ENCODE measurements around the gene AMN1.

AMN1 gene

DNA sequence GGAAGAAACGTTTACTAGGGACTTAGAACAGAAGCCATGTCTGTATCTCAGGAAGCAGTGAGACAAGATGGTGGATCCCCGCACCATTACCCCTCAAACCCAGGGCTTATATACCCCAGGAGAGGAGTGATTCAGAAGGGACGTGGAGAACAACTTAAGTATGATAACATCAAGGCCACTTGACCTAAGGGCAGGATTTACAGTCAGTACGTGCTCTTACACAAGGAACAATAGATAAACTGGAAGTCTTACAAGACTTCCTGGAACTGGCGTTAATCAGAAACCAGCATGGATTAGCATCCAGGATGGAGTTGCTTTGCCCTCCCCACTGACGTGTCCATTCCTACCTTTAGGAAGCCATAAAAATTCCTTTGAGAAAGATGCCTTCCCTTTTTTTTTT lies 77.9 kb downstream of the AMN1 start:
- Histone ChIP-seq H3K9me3 (ENCODE audit: insufficient read depth, low read length) (no peaks in the 10 kb centered on the region), H3K27ac (ENCODE audit: low read length) (no peak overlapping the region), H3K9ac (ENCODE audit: low read length) (no peak overlapping the region), H3K79me2 (ENCODE audit: low read length) (no peaks in the 10 kb centered on the region), H3K27me3 (ENCODE audit: low read depth, low read length) (no peaks in the 10 kb centered on the region), H2AFZ (ENCODE audit: low read depth, low read length) (no peak overlapping the region), H3K4me2 (ENCODE audit: low read length) (no peak overlapping the region), H3K4me1 (ENCODE audit: low read length) (peaks cover 10% of the 10 kb centered on the region), H3K4me3 (ENCODE audit: low read length) (no peak overlapping the region), H4K20me1 (ENCODE audit: insufficient read depth, low read length) (no peaks in the 10 kb centered on the region), H3K36me3 (replicated peaks; ENCODE audit: low read depth, low read length) (no peaks in the 10 kb centered on the region)
- TF ChIP-seq EZH2phosphoT487 (IDR thresholded peaks at IDR 0.05; ENCODE audit: low read depth) = no peak
- TF ChIP-seq, protein P1, sequence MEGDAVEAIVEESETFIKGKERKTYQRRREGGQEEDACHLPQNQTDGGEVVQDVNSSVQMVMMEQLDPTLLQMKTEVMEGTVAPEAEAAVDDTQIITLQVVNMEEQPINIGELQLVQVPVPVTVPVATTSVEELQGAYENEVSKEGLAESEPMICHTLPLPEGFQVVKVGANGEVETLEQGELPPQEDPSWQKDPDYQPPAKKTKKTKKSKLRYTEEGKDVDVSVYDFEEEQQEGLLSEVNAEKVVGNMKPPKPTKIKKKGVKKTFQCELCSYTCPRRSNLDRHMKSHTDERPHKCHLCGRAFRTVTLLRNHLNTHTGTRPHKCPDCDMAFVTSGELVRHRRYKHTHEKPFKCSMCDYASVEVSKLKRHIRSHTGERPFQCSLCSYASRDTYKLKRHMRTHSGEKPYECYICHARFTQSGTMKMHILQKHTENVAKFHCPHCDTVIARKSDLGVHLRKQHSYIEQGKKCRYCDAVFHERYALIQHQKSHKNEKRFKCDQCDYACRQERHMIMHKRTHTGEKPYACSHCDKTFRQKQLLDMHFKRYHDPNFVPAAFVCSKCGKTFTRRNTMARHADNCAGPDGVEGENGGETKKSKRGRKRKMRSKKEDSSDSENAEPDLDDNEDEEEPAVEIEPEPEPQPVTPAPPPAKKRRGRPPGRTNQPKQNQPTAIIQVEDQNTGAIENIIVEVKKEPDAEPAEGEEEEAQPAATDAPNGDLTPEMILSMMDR (IDR thresholded peaks at IDR 0.05; ENCODE audit: low read depth, low read length) = no peak

DNA sequence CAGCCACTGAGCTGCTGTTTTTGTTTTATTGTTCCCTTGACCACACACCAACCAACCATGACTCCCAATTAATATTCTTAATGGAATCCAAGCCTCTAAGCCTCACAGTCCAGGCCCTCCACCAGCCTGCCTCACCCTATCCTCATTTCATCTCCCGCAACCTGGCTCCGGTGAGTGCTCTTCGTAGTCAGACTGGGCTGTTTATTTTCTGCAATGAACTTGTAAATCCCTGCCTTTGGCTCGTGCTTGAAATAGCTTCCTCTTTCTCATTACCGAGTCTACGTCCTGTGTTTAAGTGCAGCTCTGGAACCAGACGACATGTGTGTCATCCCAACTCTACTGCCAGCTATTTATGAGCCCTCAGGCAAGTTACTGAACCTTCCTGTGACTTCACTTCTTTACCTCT lies 81.7 kb downstream of the AMN1 start:
- H3K27ac ChIP-seq (ENCODE audit: low read length) = no peak overlapping the region
- no peaks in the 10 kb centered on the region for H3K27me3 ChIP-seq (ENCODE audit: low read depth, low read length)
- no peaks in the 10 kb centered on the region for H3K9me3 ChIP-seq (ENCODE audit: insufficient read depth, low read length)
- H3K4me2 ChIP-seq (ENCODE audit: low read length) = no peak overlapping the region
- H3K9ac ChIP-seq (ENCODE audit: low read length) = no peak overlapping the region
- TF ChIP-seq EZH2phosphoT487 (IDR thresholded peaks at IDR 0.05; ENCODE audit: low read depth) = no peak
- TF ChIP-seq, protein P1 (IDR thresholded peaks at IDR 0.05; ENCODE audit: low read depth, low read length) = no peak
- H3K36me3 ChIP-seq (replicated peaks; ENCODE audit: low read depth, low read length) = no peaks in the 10 kb centered on the region
- no peak overlapping the region for H2AFZ ChIP-seq (ENCODE audit: low read depth, low read length)
- H3K4me1 ChIP-seq (ENCODE audit: low read length) = no peaks in the 10 kb centered on the region
- H4K20me1 ChIP-seq (ENCODE audit: insufficient read depth, low read length) = no peaks in the 10 kb centered on the region
- no peak overlapping the region for H3K4me3 ChIP-seq (ENCODE audit: low read length)
- H3K79me2 ChIP-seq (ENCODE audit: low read length) = no peaks in the 10 kb centered on the region

DNA sequence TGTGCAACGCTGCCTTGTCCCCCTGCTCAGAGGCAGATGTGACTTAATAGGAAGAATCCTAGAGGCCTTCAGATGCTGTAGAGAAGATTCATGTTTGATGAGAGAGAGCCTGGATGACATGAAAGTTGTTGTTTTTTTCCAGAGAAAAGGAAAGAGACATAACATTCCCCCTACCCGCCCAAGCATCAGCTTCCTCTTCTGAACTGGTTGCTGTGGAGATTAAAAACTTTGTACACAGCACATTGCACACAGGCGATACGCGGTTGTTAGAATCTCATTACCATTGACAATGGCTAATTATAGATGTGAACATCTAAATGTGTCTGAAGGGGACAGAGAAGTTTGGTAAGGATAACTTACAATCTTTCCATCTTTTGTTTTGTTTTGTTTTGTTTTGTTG lies 82.9 kb downstream of the AMN1 start:
- Histone ChIP-seq H3K27ac (ENCODE audit: low read length) (no peak overlapping the region), H3K9ac (ENCODE audit: low read length) (no peak overlapping the region), H3K27me3 (ENCODE audit: low read depth, low read length) (no peaks in the 10 kb centered on the region), H4K20me1 (ENCODE audit: insufficient read depth, low read length) (no peaks in the 10 kb centered on the region), H3K9me3 (ENCODE audit: insufficient read depth, low read length) (no peaks in the 10 kb centered on the region), H3K4me3 (ENCODE audit: low read length) (no peak overlapping the region), H3K36me3 (replicated peaks; ENCODE audit: low read depth, low read length) (no peaks in the 10 kb centered on the region), H2AFZ (ENCODE audit: low read depth, low read length) (no peak overlapping the region), H3K79me2 (ENCODE audit: low read length) (no peaks in the 10 kb centered on the region), H3K4me2 (ENCODE audit: low read length) (no peak overlapping the region), H3K4me1 (ENCODE audit: low read length) (no peaks in the 10 kb centered on the region)
- TF ChIP-seq, protein P1 (IDR thresholded peaks at IDR 0.05; ENCODE audit: low read depth, low read length) = no peak
- no peak for TF ChIP-seq EZH2phosphoT487 (IDR thresholded peaks at IDR 0.05; ENCODE audit: low read depth)

DNA sequence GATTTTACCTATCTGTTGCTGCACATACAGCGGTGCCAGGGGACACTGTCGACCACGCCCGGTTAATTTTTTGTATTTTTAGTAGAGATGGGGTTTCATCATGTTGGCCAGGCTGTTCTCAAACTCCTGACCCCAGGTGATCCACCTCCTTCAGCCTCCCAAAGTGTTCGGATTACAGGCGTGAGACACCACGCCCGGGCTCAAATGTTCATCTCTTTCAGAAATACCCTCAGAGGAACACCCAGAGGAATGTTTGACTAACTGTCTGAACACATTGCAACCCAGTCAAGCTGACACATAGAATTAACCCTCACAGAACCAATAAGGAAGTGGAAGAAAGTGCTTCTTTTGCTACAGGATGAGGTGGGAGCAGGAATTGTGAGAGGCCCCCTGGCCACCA lies 84.3 kb downstream of the AMN1 start:
- H3K79me2 ChIP-seq (ENCODE audit: low read length) = no peaks in the 10 kb centered on the region
- H2AFZ ChIP-seq (ENCODE audit: low read depth, low read length) = no peak overlapping the region

More for the DNA sequence above, 84.3 kb downstream of the AMN1 start:
- TF ChIP-seq, protein P1 (IDR thresholded peaks at IDR 0.05; ENCODE audit: low read depth, low read length) = no peak
- TF ChIP-seq EZH2phosphoT487 (IDR thresholded peaks at IDR 0.05; ENCODE audit: low read depth) = no peak
- Histone ChIP-seq H3K4me2 (ENCODE audit: low read length) (no peak overlapping the region), H4K20me1 (ENCODE audit: insufficient read depth, low read length) (no peaks in the 10 kb centered on the region), H3K27me3 (ENCODE audit: low read depth, low read length) (peaks cover 2% of the 10 kb centered on the region; the same call in 1 of the 2 replicates), H3K36me3 (replicated peaks; ENCODE audit: low read depth, low read length) (no peaks in the 10 kb centered on the region), H3K9ac (ENCODE audit: low read length) (no peak overlapping the region), H3K9me3 (ENCODE audit: insufficient read depth, low read length) (no peaks in the 10 kb centered on the region), H3K27ac (ENCODE audit: low read length) (no peak overlapping the region), H3K4me1 (ENCODE audit: low read length) (no peaks in the 10 kb centered on the region), H3K4me3 (ENCODE audit: low read length) (no peak overlapping the region)

Measured in OCI-LY3 (cell line).